H9 (cell line): ENCODE data around the gene ZAP70. TPM values are rescaled to one million over a fixed set of nuclear protein-coding genes. Genes with fewer than 3 reads are reported as not detected.
A peak's percentile ranks its signal among the peaks of the same experiment; 100 is the strongest.

ENCODE experiments used
- DNase-seq: peaks from one replicate; pipeline ENCODE4 v3.0.0-alpha.2; 2017
- H2AFZ ChIP-seq: one replicate; pipeline ENCODE4 v1.6.1; 2013; ENCODE audit warnings: mild to moderate bottlenecking, low read length, control low read depth, moderate library complexity
- H2AK5ac ChIP-seq: 2 replicates; pipeline ENCODE4 v1.6.1; 2013; ENCODE audit warnings: low read length, control low read depth, mixed read lengths; ENCODE audit not compliant: insufficient read length
- H2BK120ac ChIP-seq: one replicate; pipeline ENCODE4 v1.6.1; 2013; ENCODE audit warnings: low read depth, mild to moderate bottlenecking, low read length, control low read depth, inconsistent platforms; ENCODE audit not compliant: poor library complexity, severe bottlenecking
- H2BK12ac ChIP-seq: 2 replicates; pipeline ENCODE4 v1.6.1; 2013; ENCODE audit warnings: low read length, control low read depth, mixed read lengths, low read depth; ENCODE audit not compliant: insufficient read length
- H2BK15ac ChIP-seq: 2 replicates; pipeline ENCODE4 v1.6.1; 2013; ENCODE audit warnings: low read depth, low read length, control low read depth
- H2BK20ac ChIP-seq: one replicate; pipeline ENCODE4 v1.6.1; 2013; ENCODE audit warnings: low read depth, mild to moderate bottlenecking, low read length, control low read depth, inconsistent platforms; ENCODE audit not compliant: poor library complexity, severe bottlenecking
- H2BK5ac ChIP-seq: 2 replicates; pipeline ENCODE4 v1.6.1; 2013; ENCODE audit warnings: low read length, control low read depth, mixed read lengths; ENCODE audit not compliant: insufficient read length
- H3K14ac ChIP-seq: 2 replicates; pipeline ENCODE4 v1.6.1; 2013; ENCODE audit warnings: low read length, control low read depth; ENCODE audit not compliant: insufficient read depth
- H3K18ac ChIP-seq: 2 replicates; pipeline ENCODE4 v1.6.1; 2013; ENCODE audit warnings: low read depth, mild to moderate bottlenecking, mixed read lengths, low read length, control low read depth; ENCODE audit not compliant: insufficient read length
- H3K23ac ChIP-seq: 2 replicates; pipeline ENCODE4 v1.6.1; 2013; ENCODE audit warnings: low read length, control low read depth, mixed read lengths, low read depth; ENCODE audit not compliant: insufficient read length
- H3K23me2 ChIP-seq: 2 replicates; pipeline ENCODE4 v1.6.1; 2013; ENCODE audit warnings: low read depth, mild to moderate bottlenecking, mixed read lengths, low read length, control low read depth; ENCODE audit not compliant: insufficient read length, poor library complexity, severe bottlenecking
- H3K27ac ChIP-seq: 2 replicates; pipeline ENCODE4 v1.5.1; 2013; ENCODE audit warnings: low read length, control low read depth, mixed read lengths, low read depth; ENCODE audit not compliant: insufficient read length
- H3K27me3 ChIP-seq: 2 replicates; pipeline ENCODE4 v1.6.1; 2013; ENCODE audit warnings: low read length, control low read depth, inconsistent platforms; ENCODE audit not compliant: insufficient read depth
- H3K4ac ChIP-seq: 2 replicates; pipeline ENCODE4 v1.6.1; 2013; ENCODE audit warnings: low read depth, mild to moderate bottlenecking, control low read depth, inconsistent platforms, low read length, moderate library complexity
- H3K4me1 ChIP-seq: 2 replicates; pipeline ENCODE4 v1.6.1; 2013; ENCODE audit warnings: low read length, control low read depth, inconsistent platforms; ENCODE audit not compliant: insufficient read depth
- H3K4me2 ChIP-seq: 2 replicates; pipeline ENCODE4 v1.6.1; 2013; ENCODE audit warnings: low read length, control low read depth, mixed read lengths; ENCODE audit not compliant: insufficient read length, insufficient read depth
- H3K56ac ChIP-seq: 2 replicates; pipeline ENCODE4 v1.6.1; 2013; ENCODE audit warnings: low read depth, mild to moderate bottlenecking, mixed read lengths, low read length, control low read depth; ENCODE audit not compliant: insufficient read length
- H3K79me1 ChIP-seq: 2 replicates; pipeline ENCODE4 v1.6.1; 2013; ENCODE audit warnings: low read depth, mild to moderate bottlenecking, moderate library complexity, low read length, control low read depth, inconsistent platforms; ENCODE audit not compliant: insufficient read depth, poor library complexity, severe bottlenecking
- H3K79me2 ChIP-seq: 2 replicates; pipeline ENCODE4 v1.6.1; 2013; ENCODE audit warnings: low read length, control low read depth, inconsistent platforms; ENCODE audit not compliant: insufficient read depth
- H3K9ac ChIP-seq: 2 replicates; pipeline ENCODE4 v1.6.1; 2013; ENCODE audit warnings: low read length, control low read depth, mixed read lengths; ENCODE audit not compliant: insufficient read length; ENCODE audit errors: extremely low read depth
- H3K9me3 ChIP-seq: one replicate; pipeline ENCODE4 v1.6.1; 2013; ENCODE audit warnings: low read depth, low read length, inconsistent platforms; ENCODE audit not compliant: control insufficient read depth
- H3T11ph ChIP-seq: one replicate; pipeline ENCODE4 v1.6.1; 2013; ENCODE audit warnings: mild to moderate bottlenecking, low read length, control low read depth, inconsistent platforms
- H4K20me1 ChIP-seq: one replicate; pipeline ENCODE4 v1.6.1; 2013; ENCODE audit not compliant: control insufficient read depth, insufficient read length, insufficient read depth
- H4K5ac ChIP-seq: 2 replicates; pipeline ENCODE4 v1.6.1; 2013; ENCODE audit warnings: low read depth, mild to moderate bottlenecking, mixed read lengths, low read length, control low read depth; ENCODE audit not compliant: insufficient read length
- H4K8ac ChIP-seq: replicated peaks from 2 replicates; pipeline ENCODE4 v1.6.1; 2013; ENCODE audit warnings: low read length, control low read depth, mixed read lengths, low read depth; ENCODE audit not compliant: insufficient read length
- H4K91ac ChIP-seq: 2 replicates; pipeline ENCODE4 v1.6.1; 2013; ENCODE audit warnings: low read depth, mild to moderate bottlenecking, moderate library complexity, mixed read lengths, low read length, control low read depth; ENCODE audit not compliant: insufficient read length
- H3K27ac Mint-ChIP-seq, 3 experiments: 2 replicates in 2 of 3; 3 replicates in 1 of 3; pipeline ENCODE4 v1.8.0; 2020 to 2021; ENCODE audit warnings: mixed read lengths in 3 of 3, mild to moderate bottlenecking in 1 of 3, moderate library complexity in 1 of 3
- H3K27me3 Mint-ChIP-seq: 2 replicates; pipeline ENCODE4 v1.8.0; 2021; ENCODE audit warnings: low read depth, mild to moderate bottlenecking, moderate library complexity, mixed read lengths
- H3K36me3 Mint-ChIP-seq, 3 experiments: 2 replicates in 2 of 3; 3 replicates in 1 of 3; pipeline ENCODE4 v1.8.0; 2020 to 2021; ENCODE audit warnings: low read depth in 3 of 3, mixed read lengths in 3 of 3; ENCODE audit not compliant: insufficient read depth in 1 of 3
- H3K4me1 Mint-ChIP-seq, 2 experiments: 2 replicates each; pipeline ENCODE4 v1.8.0; 2020; ENCODE audit warnings: mixed read lengths in 2 of 2
- H3K4me3 Mint-ChIP-seq, 2 experiments: 2 replicates in 1 of 2; 3 replicates in 1 of 2; pipeline ENCODE4 v1.8.0; 2020 to 2021; ENCODE audit warnings: mild to moderate bottlenecking in 2 of 2, mixed read lengths in 2 of 2, moderate library complexity in 1 of 2
- H3K9me3 Mint-ChIP-seq, 2 experiments: 2 replicates in 1 of 2; 3 replicates in 1 of 2; pipeline ENCODE4 v1.8.0; 2020; ENCODE audit warnings: mild to moderate bottlenecking in 2 of 2, mixed read lengths in 2 of 2, moderate library complexity in 1 of 2
- CTCF ChIP-seq: fragments of 200-600 bp; sonication (generic); conservative IDR thresholded peaks from 3 replicates; pipeline ENCODE4 v1.8.0; 2021; ENCODE audit warnings: antibody characterized with exemption, mild to moderate bottlenecking
- WGBS: extraction: QIAGEN DNeasy Blood & Tissue Kit; methylation state at CpG from one replicate; pipeline ENCODE4 v1.1.7; 2013; ENCODE audit warnings: missing lambda C conversion rate, low lambda C conversion rate, mixed read lengths; ENCODE audit not compliant: insufficient read length; ENCODE audit errors: extremely low coverage; 5-methylcytosine and 5-hydroxymethylcytosine counted together
- total RNA-seq: library from RNA; stranded (reverse); gene quantifications from 2 replicates; pipeline ENCODE4 v1.2.1, GENCODE V29; 2021

The ZAP70 gene
- total RNA-seq, 1 experiment from 2014 or later: 0.24 TPM

GRCh38 chr2:97763176-97763845, 49.9 kb downstream of the ZAP70 start:
- H2BK120ac ChIP-seq: no peak overlapping the region
- Mint-ChIP-seq H3K4me3 (no peak overlapping the region), H3K4me1 (peaks cover 6 to 13% of the 10 kb centered on the region in 2 experiments; a peak in 3 of 4 replicates), H3K9me3 (no peaks in the 10 kb centered on the region; a peak in 1 of 5 replicates), H3K36me3 (peaks cover 11 to 50% (median 44%) of the 10 kb centered on the region in 3 experiments), H3K27me3 (peaks cover 8% of the 10 kb centered on the region), H3K27ac (peak overlapping the region; percentile 19 to 46 (median 34); a peak in 1 of 7 replicates)
- no peak overlapping the region for H3K23ac ChIP-seq
- H4K8ac ChIP-seq: no peak overlapping the region
- H2BK15ac ChIP-seq: no peak overlapping the region
- no peaks in the 10 kb centered on the region for H4K20me1 ChIP-seq
- H3K14ac ChIP-seq: no peak overlapping the region; the same call in 1 of the 2 replicates
- no peaks in the 10 kb centered on the region for H3K79me2 ChIP-seq
- no peaks in the 10 kb centered on the region for H3K4me1 ChIP-seq
- no peak overlapping the region for H2BK20ac ChIP-seq
- H2AFZ ChIP-seq: no peak overlapping the region
- no CpG with 5 or more reads among the region's 20 CpGs for WGBS
- H3K27ac ChIP-seq: no peak overlapping the region
- no peak overlapping the region for H2BK5ac ChIP-seq
- H2AK5ac ChIP-seq: no peak overlapping the region
- H3K56ac ChIP-seq: no peak overlapping the region
- no peak for TF ChIP-seq CTCF
- H3K9me3 ChIP-seq: no peaks in the 10 kb centered on the region
- no peaks in the 10 kb centered on the region for H3K79me1 ChIP-seq
- H2BK12ac ChIP-seq: no peak overlapping the region
- H3T11ph ChIP-seq: no peak overlapping the region
- H4K5ac ChIP-seq: no peak overlapping the region
- no peak overlapping the region for H4K91ac ChIP-seq
- H3K27me3 ChIP-seq: no peaks in the 10 kb centered on the region
- H3K4me2 ChIP-seq: no peak overlapping the region
- H3K23me2 ChIP-seq: no peaks in the 10 kb centered on the region
- no peak overlapping the region for H3K9ac ChIP-seq
- no peak overlapping the region for H3K18ac ChIP-seq
- DNase-seq: peak; percentile 25
- no peak overlapping the region for H3K4ac ChIP-seq
